B cell (primary cell): ENCODE results near the gene GRIP1. TPM values are rescaled to one million over a fixed set of nuclear protein-coding genes. Genes with fewer than 3 reads are reported as not detected.

ENCODE experiments used
- ATAC-seq: fragments of 200-7000 bp; cut with Tn5 transposase; one replicate; pipeline ENCODE4 v1.10.0; 2021; ENCODE audit warnings: low read depth, mild to moderate bottlenecking, moderate number of reproducible peaks, moderate library complexity
- CTCF ChIA-PET: fragments of 350-600 bp; sonication (Branson Sonifier 250); formaldehyde crosslinking; loops from one replicate; lab custom pipeline; 2021; ENCODE audit warnings: antibody characterized with exemption, inconsistent platforms; lab: Charles Lee
- POLR2A ChIA-PET: fragments of 350-600 bp; sonication (Branson Sonifier 250); formaldehyde crosslinking; loops from one replicate; lab custom pipeline; 2021; ENCODE audit warnings: antibody characterized with exemption; lab: Charles Lee
- DNase-seq: peaks from one replicate; pipeline ENCODE4 v3.0.0; 2013
- H2AFZ ChIP-seq: 2 replicates; pipeline ENCODE4 v1.6.1; 2012; ENCODE audit warnings: mild to moderate bottlenecking, low read depth, low read length; ENCODE audit not compliant: insufficient read depth, poor library complexity, severe bottlenecking
- H3K27ac ChIP-seq, 2 donors: 1 replicate in 1 of 2; 2 replicates in 1 of 2; pipeline ENCODE4 v1.5.1; 2012 to 2013; ENCODE audit warnings: low read length in 2 of 2, mild to moderate bottlenecking in 2 of 2, moderate library complexity in 1 of 2
- H3K27me3 ChIP-seq, 4 experiments: fragments of 200-600 bp in 1 of 4; sonication (generic) in 1 of 4; replicated peaks in 1 of 4; 1 replicate in 2 of 4; 2 replicates in 2 of 4; pipeline versions ENCODE4 v1.6.1 to v1.7.0; 2013 to 2016; ENCODE audit warnings: low read length in 3 of 4, mild to moderate bottlenecking in 2 of 4, mixed read lengths in 1 of 4, moderate library complexity in 1 of 4; ENCODE audit not compliant: insufficient read depth in 4 of 4, control insufficient read depth in 3 of 4; ENCODE audit errors: control extremely low read depth in 1 of 4
- H3K36me3 ChIP-seq, 2 experiments: replicated peaks in 1 of 2; 1 replicate in 1 of 2; 2 replicates in 1 of 2; pipeline versions ENCODE4 v1.6.1 to v1.7.1; 2013; ENCODE audit warnings: low read length in 1 of 2; ENCODE audit not compliant: insufficient read depth in 2 of 2, control insufficient read depth in 1 of 2; ENCODE audit errors: control extremely low read depth in 1 of 2, extremely low read depth in 1 of 2
- H3K4me1 ChIP-seq, 2 donors: fragments of 200-600 bp in 1 of 2; sonication (generic) in 1 of 2; 1 replicate in 1 of 2; 2 replicates in 1 of 2; pipeline versions ENCODE4 v1.5.1 to v1.6.1; 2013 to 2017; ENCODE audit warnings: low read length in 2 of 2; ENCODE audit not compliant: control insufficient read depth in 2 of 2, insufficient read depth in 2 of 2
- H3K4me2 ChIP-seq: replicated peaks from 2 replicates; pipeline ENCODE3; 2012; ENCODE audit warnings: mild to moderate bottlenecking, low read depth, low read length; ENCODE audit not compliant: poor library complexity, severe bottlenecking
- H3K4me3 ChIP-seq, 5 experiments: fragments of 200-600 bp in 1 of 5; sonication (generic) in 1 of 5; 1 replicate in 3 of 5; 2 replicates in 2 of 5; pipeline versions ENCODE4 v1.5.1 to v1.7.0; 2011 to 2016; ENCODE audit warnings: low read length in 4 of 5, mild to moderate bottlenecking in 4 of 5, low read depth in 2 of 5, control low read depth in 1 of 5, moderate library complexity in 1 of 5; ENCODE audit not compliant: insufficient read depth in 1 of 5; ENCODE audit errors: control extremely low read depth in 1 of 5, extremely low read depth in 1 of 5
- H3K79me2 ChIP-seq: fragments of 200-600 bp; sonication (generic); one replicate; pipeline ENCODE4 v1.6.0; 2016; ENCODE audit warnings: low read length; ENCODE audit not compliant: control insufficient read depth, insufficient read depth
- H3K9ac ChIP-seq: fragments of 200-600 bp; sonication (generic); 2 replicates; pipeline ENCODE4 v1.6.1; 2017; ENCODE audit warnings: mild to moderate bottlenecking, low read length, moderate library complexity
- H3K9me3 ChIP-seq, 3 donors: one replicate each; pipeline versions ENCODE4 v1.6.1 to v1.7.1; 2013; ENCODE audit warnings: low read length in 2 of 3; ENCODE audit not compliant: control insufficient read depth in 2 of 3, insufficient read depth in 1 of 3; ENCODE audit errors: control extremely low read depth in 1 of 3
- H4K20me1 ChIP-seq: 2 replicates; pipeline ENCODE4 v1.6.0; 2012; ENCODE audit warnings: mild to moderate bottlenecking, low read length; ENCODE audit not compliant: insufficient read depth, control insufficient read depth, poor library complexity, severe bottlenecking
- H3K27ac Mint-ChIP-seq: one replicate; pipeline ENCODE4 v1.8.0; 2021; ENCODE audit warnings: mixed read lengths
- H3K27me3 Mint-ChIP-seq: one replicate; pipeline ENCODE4 v1.8.0; 2021; ENCODE audit warnings: mixed read lengths
- H3K4me1 Mint-ChIP-seq: one replicate; pipeline ENCODE4 v1.8.0; 2021; ENCODE audit warnings: mixed read lengths
- H3K4me3 Mint-ChIP-seq: one replicate; pipeline ENCODE4 v1.8.0; 2021; ENCODE audit warnings: mixed read lengths
- H3K9me3 Mint-ChIP-seq: one replicate; pipeline ENCODE4 v1.8.0; 2022; ENCODE audit warnings: mixed read lengths; ENCODE audit not compliant: insufficient read depth
- CTCF ChIP-seq: fragments of 200-600 bp; IDR thresholded peaks from one replicate; pipeline ENCODE4 v1.8.0; 2022; ENCODE audit warnings: antibody characterized with exemption, mild to moderate bottlenecking
- EZH2 ChIP-seq: IDR thresholded peaks from 2 replicates; pipeline ENCODE4 v1.6.1; 2012; ENCODE audit warnings: borderline replicate concordance, low read depth, mild to moderate bottlenecking, moderate library complexity, low read length; ENCODE audit not compliant: insufficient read depth, poor library complexity, severe bottlenecking
- WGBS: methylation state at CpG from one replicate; pipeline ENCODE4 v1.1.5; 2013; ENCODE audit warnings: missing lambda C conversion rate; ENCODE audit not compliant: insufficient coverage; 5-methylcytosine and 5-hydroxymethylcytosine counted together
- intact Hi-C: fragments of 100-400 bp; cut with micrococcal nuclease; formaldehyde crosslinking; loops from one replicate; pipeline ENCODE4 v1.10.0; 2022
- polyA plus RNA-seq: library from polyadenylated mRNA; depleted of rRNA; stranded (reverse); fragments of >200 nt; gene quantifications from 2 replicates; pipeline ENCODE4 v1.2.3, GENCODE V29; 2012
- total RNA-seq, 2 donors: library from RNA; stranded (reverse); fragments of 120-200 nt in 1 of 2; gene quantifications; 1 replicate in 1 of 2; 2 replicates in 1 of 2; pipeline versions ENCODE4 v1.2.3 to v1.2.4, GENCODE V29; 2013 to 2022

The GRIP1 gene
- total and polyA plus RNA-seq, 2 donors (not counting 1 experiment from before 2014, with no cell fraction given) = 0.22 TPM; not detected in 1

DNA sequence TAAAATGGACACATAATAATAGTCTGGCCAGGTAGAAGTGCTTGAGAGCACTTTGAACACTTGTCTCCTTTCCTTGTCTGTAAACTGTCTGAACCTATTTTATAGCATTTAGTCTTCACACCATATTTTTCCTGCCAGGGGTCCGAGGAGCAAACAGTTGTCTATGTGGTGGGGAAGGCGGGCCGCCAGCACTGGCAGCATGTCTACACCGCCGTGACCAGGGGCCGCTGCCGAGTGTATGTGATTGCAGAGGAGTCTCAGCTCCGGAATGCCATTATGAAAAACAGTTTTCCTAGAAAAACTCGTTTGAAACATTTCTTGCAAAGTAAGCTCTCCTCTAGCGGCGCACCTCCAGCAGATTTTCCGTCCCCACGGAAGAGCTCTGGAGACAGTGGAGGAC, 347.9 kb downstream of the GRIP1 start:
- no peak for ATAC-seq
- POLR2A ChIA-PET = no interaction called here
- Histone ChIP-seq H3K79me2 (no peaks in the 10 kb centered on the region), H3K36me3 (peaks cover 0 to 19% of the 10 kb centered on the region in 2 experiments), H3K27me3 (no peaks in the 10 kb centered on the region), H3K4me3 (no peak overlapping the region), H3K4me2 (no peak overlapping the region), H3K4me1 (no peaks in the 10 kb centered on the region), H3K9me3 (no peaks in the 10 kb centered on the region), H3K27ac (no peak overlapping the region), H2AFZ (no peak overlapping the region), H3K9ac (no peak overlapping the region), H4K20me1 (no peaks in the 10 kb centered on the region)
- CTCF ChIA-PET = no interaction called here
- no peak overlapping the region for H3K4me3 Mint-ChIP-seq
- intact Hi-C loops = no loop called here
- no peaks in the 10 kb centered on the region for H3K9me3 Mint-ChIP-seq
- H3K27ac Mint-ChIP-seq = no peak overlapping the region
- 91% methylated on average over 12 of the region's 13 CpGs for WGBS
- no peaks in the 10 kb centered on the region for H3K4me1 Mint-ChIP-seq
- TF ChIP-seq CTCF (no peak), EZH2 (no peak)
- no peak for DNase-seq
- no peaks in the 10 kb centered on the region for H3K27me3 Mint-ChIP-seq

DNA sequence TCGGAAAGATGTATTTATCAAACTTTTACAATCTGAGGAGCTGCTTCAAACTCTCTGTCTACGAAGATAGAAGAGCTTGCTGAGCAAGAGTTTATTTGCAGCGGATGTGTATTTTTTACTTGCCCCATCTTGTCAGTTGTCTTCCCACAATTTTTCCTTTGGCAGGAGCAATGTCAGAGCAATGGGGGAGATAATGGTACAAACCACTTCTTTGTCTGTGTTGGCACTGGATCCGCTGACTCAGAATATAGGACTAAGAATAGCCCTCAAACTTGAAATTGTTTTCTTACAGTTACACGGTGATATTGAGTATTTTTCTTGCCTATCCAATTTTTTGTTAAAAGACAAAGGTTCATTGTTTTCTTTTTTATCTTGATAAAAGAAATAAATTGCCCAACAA, 348.9 kb downstream of the GRIP1 start:
- Histone ChIP-seq H3K27me3 (no peaks in the 10 kb centered on the region), H3K36me3 (peaks cover 1 to 23% of the 10 kb centered on the region in 2 experiments), H3K79me2 (no peaks in the 10 kb centered on the region), H3K4me1 (no peaks in the 10 kb centered on the region), H3K4me2 (no peak overlapping the region), H2AFZ (no peak overlapping the region), H3K9ac (no peak overlapping the region), H3K4me3 (no peak overlapping the region), H3K9me3 (no peaks in the 10 kb centered on the region), H4K20me1 (no peaks in the 10 kb centered on the region), H3K27ac (no peak overlapping the region)
- TF ChIP-seq CTCF = no peak
- no peak for TF ChIP-seq EZH2
- DNase-seq = no peak
- Mint-ChIP-seq H3K27ac (no peak overlapping the region), H3K27me3 (no peaks in the 10 kb centered on the region), H3K4me3 (no peak overlapping the region), H3K9me3 (no peaks in the 10 kb centered on the region), H3K4me1 (no peaks in the 10 kb centered on the region)
- intact Hi-C loops = no loop called here
- ATAC-seq = no peak
- WGBS = no CpG with 5 or more reads among the region's 5 CpGs
- ChIA-PET CTCF (interaction anchor here (1.5 kb wide), 1 partner anchor 363 kb away, joined by 4 read pairs; no protein-coding TSS in a partner anchor), POLR2A (no interaction called here)
